Measurements from ENCODE around the gene HECTD3. TPM values are rescaled to one million over a fixed set of nuclear protein-coding genes. Genes with fewer than 3 reads are reported as not detected.

HECTD3 gene
- total and polyA plus RNA-seq, 3 experiments from 2014 or later: 30.1 to 36.0 (median 35.4) TPM

GRCh38 chr1:45040297-45040696, 29.2 kb upstream of the HECTD3 start:
- CTCF ChIA-PET: no interaction called here

DNA sequence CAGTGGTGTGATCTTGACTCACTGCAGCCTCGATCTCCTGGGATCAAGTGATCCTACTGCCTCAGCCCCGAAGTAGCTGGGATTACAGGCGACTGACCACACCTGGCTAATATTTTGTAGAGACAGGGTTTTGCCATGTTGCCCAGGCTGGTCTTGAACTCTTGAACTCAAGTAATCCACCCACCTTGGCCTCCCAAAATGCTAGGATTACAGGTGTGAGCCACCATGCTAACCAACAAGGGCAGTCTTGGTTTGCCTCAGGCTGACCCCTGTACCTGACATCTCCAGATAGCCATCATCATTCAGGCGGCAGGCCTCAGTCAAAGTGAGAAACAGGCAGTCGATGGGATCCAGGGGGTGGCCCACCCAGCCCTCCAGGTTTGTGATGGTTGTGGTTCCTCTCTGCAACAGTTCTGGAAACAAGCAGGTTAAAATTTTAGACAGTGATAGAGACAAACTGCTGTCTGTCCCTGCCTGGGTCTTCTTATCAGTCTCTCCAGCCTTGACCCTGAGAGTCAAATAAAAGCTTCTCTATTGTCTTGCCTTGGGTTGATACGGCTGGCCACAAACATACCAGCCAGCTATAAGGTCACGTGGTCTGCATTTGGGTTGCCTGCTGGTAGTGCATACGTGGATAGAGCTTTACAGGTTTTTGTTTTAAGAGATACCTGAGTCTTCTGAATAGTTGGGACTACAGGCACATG, 27.7 kb upstream of the HECTD3 start:
- Mint-ChIP-seq H3K36me3 (peaks cover 0 to 42% (median 8%) of the 10 kb centered on the region in 3 donors), H3K27me3 (no peaks in the 10 kb centered on the region), H3K4me3 (no peak overlapping the region), H3K9me3 (no peaks in the 10 kb centered on the region), H3K4me1 (no peaks in the 10 kb centered on the region), H3K27ac (no peak overlapping the region)
- H3K9me3 ChIP-seq (ENCODE audit: low read length): no peaks in the 10 kb centered on the region
- no peak for DNase-seq
- H3K4me1 ChIP-seq (ENCODE audit: insufficient read depth, low read length): no peaks in the 10 kb centered on the region
- H3K27ac ChIP-seq (ENCODE audit: low read depth, low read length): no peak overlapping the region
- no peaks in the 10 kb centered on the region for H3K36me3 ChIP-seq (ENCODE audit: insufficient read depth, low read length)
- H3K4me3 ChIP-seq (ENCODE audit: low read length): no peak overlapping the region
- ChIA-PET CTCF (no interaction called here), POLR2A (no interaction called here)
- no peaks in the 10 kb centered on the region for H3K27me3 ChIP-seq (ENCODE audit: insufficient read depth, low read length, poor library complexity, severe bottlenecking)

More at GRCh38 chr1:45040297-45040696, 29.2 kb upstream of the HECTD3 start:
- DNase-seq: no peak
- H3K27ac Mint-ChIP-seq: no peak overlapping the region
- no peak overlapping the region for H3K4me3 Mint-ChIP-seq
- H3K27me3 ChIP-seq (ENCODE audit: insufficient read depth, low read length, poor library complexity, severe bottlenecking): no peaks in the 10 kb centered on the region
- H3K27me3 Mint-ChIP-seq: no peaks in the 10 kb centered on the region
- H3K4me1 ChIP-seq (ENCODE audit: insufficient read depth, low read length): no peaks in the 10 kb centered on the region
- H3K4me1 Mint-ChIP-seq: no peaks in the 10 kb centered on the region
- POLR2A ChIA-PET: no interaction called here
- H3K9me3 ChIP-seq (ENCODE audit: low read length): no peaks in the 10 kb centered on the region
- peaks cover 0 to 35% (median 8%) of the 10 kb centered on the region in 3 donors for H3K36me3 Mint-ChIP-seq
- H3K36me3 ChIP-seq (ENCODE audit: insufficient read depth, low read length): no peaks in the 10 kb centered on the region
- no peaks in the 10 kb centered on the region for H3K9me3 Mint-ChIP-seq
- H3K27ac ChIP-seq (ENCODE audit: low read depth, low read length): no peak overlapping the region
- H3K4me3 ChIP-seq (ENCODE audit: low read length): no peak overlapping the region

- H3K36me3 ChIP-seq (ENCODE audit: insufficient read depth, low read length): no peaks in the 10 kb centered on the region
- H3K27me3 Mint-ChIP-seq: no peaks in the 10 kb centered on the region
- H3K27me3 ChIP-seq (ENCODE audit: insufficient read depth, low read length, poor library complexity, severe bottlenecking): no peaks in the 10 kb centered on the region
- peaks cover 2 to 4% (median 3%) of the 10 kb centered on the region in 3 donors for H3K4me1 Mint-ChIP-seq
- H3K9me3 ChIP-seq (ENCODE audit: low read length): no peaks in the 10 kb centered on the region
- CTCF ChIA-PET: no interaction called here
- H3K36me3 Mint-ChIP-seq: peaks cover 0 to 43% (median 5%) of the 10 kb centered on the region in 3 donors
- no peak overlapping the region for H3K4me3 Mint-ChIP-seq
- H3K27ac ChIP-seq (ENCODE audit: low read depth, low read length): no peak overlapping the region
- POLR2A ChIA-PET: no interaction called here
- no peak for DNase-seq
- no peaks in the 10 kb centered on the region for H3K9me3 Mint-ChIP-seq
- H3K4me3 ChIP-seq (ENCODE audit: low read length): no peak overlapping the region
- H3K4me1 ChIP-seq (ENCODE audit: insufficient read depth, low read length): no peaks in the 10 kb centered on the region
- peak overlapping the region in 1 of 8 donors; percentile 31 for H3K27ac Mint-ChIP-seq
These were observed 27.1 kb upstream of the HECTD3 start for GRCh38 chr1:45038240-45038639.

GRCh38 chr1:45037456-45037855, 26.3 kb upstream of the HECTD3 start:
- Mint-ChIP-seq H3K27ac (no peak overlapping the region), H3K9me3 (no peaks in the 10 kb centered on the region), H3K4me3 (no peak overlapping the region), H3K27me3 (no peaks in the 10 kb centered on the region), H3K36me3 (peaks cover 0 to 40% (median 5%) of the 10 kb centered on the region in 3 donors), H3K4me1 (peaks cover 2 to 4% (median 3%) of the 10 kb centered on the region in 3 donors)
- no peak for DNase-seq
- no peaks in the 10 kb centered on the region for H3K36me3 ChIP-seq (ENCODE audit: insufficient read depth, low read length)
- no peak overlapping the region for H3K27ac ChIP-seq (ENCODE audit: low read depth, low read length)
- ChIA-PET CTCF (no interaction called here), POLR2A (no interaction called here)
- H3K9me3 ChIP-seq (ENCODE audit: low read length): no peaks in the 10 kb centered on the region
- no peaks in the 10 kb centered on the region for H3K4me1 ChIP-seq (ENCODE audit: insufficient read depth, low read length)
- no peaks in the 10 kb centered on the region for H3K27me3 ChIP-seq (ENCODE audit: insufficient read depth, low read length, poor library complexity, severe bottlenecking)
- no peak overlapping the region for H3K4me3 ChIP-seq (ENCODE audit: low read length)

- Histone ChIP-seq H3K4me1 (ENCODE audit: insufficient read depth, low read length) (no peaks in the 10 kb centered on the region), H3K4me3 (ENCODE audit: low read length) (no peak overlapping the region), H3K27me3 (ENCODE audit: insufficient read depth, low read length, poor library complexity, severe bottlenecking) (no peaks in the 10 kb centered on the region), H3K36me3 (ENCODE audit: insufficient read depth, low read length) (no peaks in the 10 kb centered on the region), H3K9me3 (ENCODE audit: low read length) (no peaks in the 10 kb centered on the region), H3K27ac (ENCODE audit: low read depth, low read length) (no peak overlapping the region)
- Mint-ChIP-seq H3K27me3 (no peaks in the 10 kb centered on the region), H3K4me3 (no peak overlapping the region), H3K27ac (no peak overlapping the region), H3K36me3 (peaks cover 0 to 35% (median 3%) of the 10 kb centered on the region in 3 donors), H3K9me3 (no peaks in the 10 kb centered on the region), H3K4me1 (peaks cover 2 to 4% (median 3%) of the 10 kb centered on the region in 3 donors)
- POLR2A ChIA-PET: no interaction called here
- CTCF ChIA-PET: no interaction called here
- DNase-seq: no peak
These were observed 24.6 kb upstream of the HECTD3 start for GRCh38 chr1:45035631-45036301.

DNA sequence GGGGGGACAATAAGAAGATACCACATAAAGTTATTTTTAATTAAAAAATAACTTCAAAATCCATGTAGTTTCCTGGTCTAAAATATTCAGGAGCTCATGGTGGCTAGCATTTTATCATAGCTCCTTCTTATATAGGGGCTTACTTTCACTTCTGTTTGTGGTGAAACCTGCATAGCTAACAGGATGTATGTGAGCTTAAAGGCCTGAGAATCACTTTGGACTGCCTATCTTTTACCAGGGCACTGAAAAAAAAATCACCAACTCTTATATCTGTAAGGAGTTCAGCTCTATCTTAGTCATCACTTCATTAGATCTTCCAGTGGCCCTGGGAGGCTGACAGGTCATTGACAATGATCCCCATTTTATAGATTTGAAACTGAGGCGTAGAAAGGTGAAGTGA, 22.2 kb upstream of the HECTD3 start:
- H3K4me3 Mint-ChIP-seq: no peak overlapping the region
- H3K27me3 Mint-ChIP-seq: no peaks in the 10 kb centered on the region
- peak overlapping the region in 1 of 8 donors; percentile 17 for H3K27ac Mint-ChIP-seq
- no peaks in the 10 kb centered on the region for H3K9me3 Mint-ChIP-seq
- Histone ChIP-seq H3K36me3 (ENCODE audit: insufficient read depth, low read length) (no peaks in the 10 kb centered on the region), H3K27me3 (ENCODE audit: insufficient read depth, low read length, poor library complexity, severe bottlenecking) (no peaks in the 10 kb centered on the region), H3K9me3 (ENCODE audit: low read length) (no peaks in the 10 kb centered on the region), H3K4me3 (ENCODE audit: low read length) (no peak overlapping the region), H3K27ac (ENCODE audit: low read depth, low read length) (no peak overlapping the region), H3K4me1 (ENCODE audit: insufficient read depth, low read length) (no peaks in the 10 kb centered on the region)
- ChIA-PET CTCF (no interaction called here), POLR2A (no interaction called here)
- H3K36me3 Mint-ChIP-seq: peaks cover 0 to 30% (median 3%) of the 10 kb centered on the region in 3 donors
- peaks cover 2 to 4% (median 3%) of the 10 kb centered on the region in 3 donors for H3K4me1 Mint-ChIP-seq
- no peak for DNase-seq

DNA sequence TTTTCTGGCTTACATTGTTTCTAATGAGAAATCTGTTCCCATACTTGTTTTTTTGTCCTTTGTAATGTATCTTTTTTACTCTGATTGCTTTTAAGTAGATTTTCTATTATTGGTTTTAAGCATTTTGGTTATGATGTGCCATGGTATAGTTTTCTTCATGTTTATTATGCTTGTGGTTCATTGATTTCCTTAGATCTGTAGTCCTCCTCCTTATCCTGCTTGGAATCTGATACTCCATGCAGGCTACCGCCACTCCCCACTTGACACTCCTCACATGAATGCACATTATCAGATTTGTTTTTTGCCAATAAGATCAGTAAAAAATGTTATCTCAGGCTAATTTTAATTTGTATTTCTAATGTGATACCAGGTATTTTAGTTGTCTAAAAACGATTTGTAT, 21.7 kb upstream of the HECTD3 start:
- Mint-ChIP-seq H3K27ac (no peak overlapping the region), H3K4me1 (peaks cover 2 to 4% (median 3%) of the 10 kb centered on the region in 3 donors), H3K27me3 (no peaks in the 10 kb centered on the region), H3K36me3 (peaks cover 0 to 25% (median 1%) of the 10 kb centered on the region in 3 donors), H3K9me3 (no peaks in the 10 kb centered on the region), H3K4me3 (no peak overlapping the region)
- no peaks in the 10 kb centered on the region for H3K36me3 ChIP-seq (ENCODE audit: insufficient read depth, low read length)
- no peaks in the 10 kb centered on the region for H3K4me1 ChIP-seq (ENCODE audit: insufficient read depth, low read length)
- H3K4me3 ChIP-seq (ENCODE audit: low read length): no peak overlapping the region
- H3K27ac ChIP-seq (ENCODE audit: low read depth, low read length): no peak overlapping the region
- no peaks in the 10 kb centered on the region for H3K9me3 ChIP-seq (ENCODE audit: low read length)
- no peaks in the 10 kb centered on the region for H3K27me3 ChIP-seq (ENCODE audit: insufficient read depth, low read length, poor library complexity, severe bottlenecking)
- no peak for DNase-seq
- ChIA-PET CTCF (no interaction called here), POLR2A (no interaction called here)

DNA sequence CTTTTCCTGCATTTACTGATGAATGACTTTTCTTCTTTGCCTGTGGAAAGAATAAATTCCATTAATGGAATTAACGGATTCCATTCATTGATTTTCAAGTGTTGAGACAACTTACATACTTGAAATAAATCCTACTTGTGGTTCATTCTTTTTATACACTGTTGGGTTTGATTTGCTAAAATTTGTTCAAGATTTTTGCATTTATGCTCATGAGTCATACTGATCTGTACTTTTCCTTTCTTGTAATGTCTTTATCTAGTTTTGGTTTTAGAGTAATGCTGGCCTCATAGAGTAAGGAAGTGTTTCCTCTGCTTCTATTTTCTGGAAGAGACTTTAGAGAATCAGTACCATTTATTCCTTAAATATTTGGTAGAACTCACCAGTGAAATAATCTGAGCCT, 15.3 kb upstream of the HECTD3 start:
- H3K36me3 Mint-ChIP-seq: no peaks in the 10 kb centered on the region
- peaks cover 0 to 4% (median 0%) of the 10 kb centered on the region in 3 donors for H3K4me1 Mint-ChIP-seq
- Histone ChIP-seq H3K4me1 (ENCODE audit: insufficient read depth, low read length) (no peaks in the 10 kb centered on the region), H3K27me3 (ENCODE audit: insufficient read depth, low read length, poor library complexity, severe bottlenecking) (no peaks in the 10 kb centered on the region), H3K9me3 (ENCODE audit: low read length) (no peaks in the 10 kb centered on the region), H3K36me3 (ENCODE audit: insufficient read depth, low read length) (no peaks in the 10 kb centered on the region), H3K4me3 (ENCODE audit: low read length) (no peak overlapping the region), H3K27ac (ENCODE audit: low read depth, low read length) (no peak overlapping the region)
- no peak overlapping the region for H3K4me3 Mint-ChIP-seq
- POLR2A ChIA-PET: no interaction called here
- CTCF ChIA-PET: no interaction called here
- no peaks in the 10 kb centered on the region for H3K9me3 Mint-ChIP-seq
- H3K27ac Mint-ChIP-seq: no peak overlapping the region
- no peaks in the 10 kb centered on the region for H3K27me3 Mint-ChIP-seq
- no peak for DNase-seq
